K562 (cell line): ENCODE results near the gene SLC20A1. TPM values are rescaled to one million over a fixed set of nuclear protein-coding genes. Genes with fewer than 3 reads are reported as not detected.

Experiments used
- BHLHE40 ChIP-seq: IDR thresholded peaks from 2 replicates; pipeline ENCODE4 v1.6.1; 2011; ENCODE audit warnings: low read length, improper control_type of control experiment
- CBFA2T3 ChIP-seq: fragments of 450-650 bp; IDR thresholded peaks from 2 replicates; pipeline ENCODE4 v1.6.1; 2017
- JUN ChIP-seq, 2 experiments: sonication (generic) in 1 of 2; formaldehyde crosslinking in 1 of 2; IDR thresholded peaks; 2 replicates each; pipeline versions ENCODE4 v1.6.1 to v1.8.0; 2012 to 2022; ENCODE audit warnings: borderline replicate concordance in 2 of 2, mild to moderate bottlenecking in 2 of 2, improper control_type of control experiment in 1 of 2, low read depth in 1 of 2, low read length in 1 of 2, missing genetic modification reagents in 1 of 2
- MAFG ChIP-seq: fragments of 450-650 bp; conservative IDR thresholded peaks from 2 replicates; pipeline ENCODE4 v1.6.1; 2016; ENCODE audit warnings: missing genetic modification characterization, missing compliant biosample characterization
- NR2F6 ChIP-seq: fragments of 450-650 bp; formaldehyde crosslinking; IDR thresholded peaks from 2 replicates; pipeline ENCODE4 v1.4.0; 2020; ENCODE audit warnings: mild to moderate bottlenecking
- OTX1 ChIP-seq: fragments of 450-650 bp; formaldehyde crosslinking; IDR thresholded peaks from 2 replicates; pipeline ENCODE4 v1.4.0; 2022; ENCODE audit warnings: mild to moderate bottlenecking
- RAD21 ChIP-seq, 2 experiments: fragments of 250-450 bp in 1 of 2; fragments of 450-650 bp in 1 of 2; sonication (Bioruptor Pico) in 1 of 2; formaldehyde crosslinking in 1 of 2; IDR thresholded peaks in 1 of 2; conservative IDR thresholded peaks in 1 of 2; 2 replicates each; pipeline versions ENCODE4 v1.4.0 to v1.8.0; 2020 to 2022; ENCODE audit warnings: mild to moderate bottlenecking in 2 of 2, moderate library complexity in 1 of 2
- RBM15 ChIP-seq: fragments of 200-400 bp; formaldehyde crosslinking; IDR thresholded peaks from 2 replicates; pipeline ENCODE4 v1.6.1; 2018; ENCODE audit warnings: mild to moderate bottlenecking, low read length, moderate library complexity; ENCODE audit not compliant: insufficient read depth
- TOE1 ChIP-seq, 2 experiments: fragments of 450-650 bp in 1 of 2; sonication (generic) in 1 of 2; formaldehyde crosslinking in 1 of 2; IDR thresholded peaks; 2 replicates each; pipeline versions ENCODE4 v1.7.1 to v1.8.0; 2016 to 2022; ENCODE audit warnings: borderline replicate concordance in 2 of 2, mild to moderate bottlenecking in 2 of 2, antibody characterized with exemption in 1 of 2, inconsistent platforms in 1 of 2, low read depth in 1 of 2, missing genetic modification reagents in 1 of 2, moderate library complexity in 1 of 2
- ZNF766 ChIP-seq: fragments of 200-800 bp; sonication (Bioruptor generic); conservative IDR thresholded peaks from 2 replicates; pipeline ENCODE4 v1.6.1; 2016; ENCODE audit warnings: missing genetic modification characterization, missing compliant biosample characterization
- ZNF778 ChIP-seq: fragments of 450-650 bp; formaldehyde crosslinking; IDR thresholded peaks from 2 replicates; pipeline ENCODE4 v1.4.0; 2020; ENCODE audit warnings: mild to moderate bottlenecking, moderate library complexity
- ZSCAN32 ChIP-seq: fragments of 450-650 bp; formaldehyde crosslinking; IDR thresholded peaks from 2 replicates; pipeline ENCODE4 v1.4.0; 2020; ENCODE audit warnings: mild to moderate bottlenecking, moderate library complexity
- polyA plus RNA-seq, 8 experiments: library from polyadenylated mRNA; depleted of rRNA in 4 of 8; stranded (reverse) in 5 of 8; unstranded in 3 of 8; fragments of >200 nt; fragmentation: Nextera tagmentation in 2 of 8; fragmentation: Illumina TruSeq in 1 of 8; extraction: Ambion mirVana in 2 of 8; extraction: Trizol in 1 of 8; gene quantifications; 2 replicates each; pipeline versions ENCODE4 v1.2.1 to v1.2.3, GENCODE V29; 2011 to 2014; ENCODE audit warnings: inconsistent platforms in 1 of 8, missing spikeins in 1 of 8
- total RNA-seq, 7 experiments: library from RNA; depleted of rRNA in 6 of 7; stranded (reverse); fragments of >200 nt in 6 of 7; fragmentation: Illumina TruSeq in 2 of 7; extraction: Trizol in 2 of 7; gene quantifications; 2 replicates each; pipeline versions ENCODE4 v1.2.1 to v1.2.3, GENCODE V29; 2011 to 2021; ENCODE audit warnings: low replicate concordance in 1 of 7
- TF ChIP-seq, protein P1 (sequence below): sonication (generic); formaldehyde crosslinking; IDR thresholded peaks from 2 replicates; pipeline ENCODE4 v1.8.0; 2022; ENCODE audit warnings: mild to moderate bottlenecking, missing genetic modification reagents, borderline replicate concordance
- TF ChIP-seq, protein P2 (sequence below): fragments of 450-650 bp; IDR thresholded peaks from 2 replicates; pipeline ENCODE4 v1.6.1; 2016
- TF ChIP-seq, protein P3 (sequence below): fragments of 450-650 bp; IDR thresholded peaks from 2 replicates; pipeline ENCODE4 v1.6.1; 2017; ENCODE audit warnings: mild to moderate bottlenecking, moderate library complexity
- TF ChIP-seq, protein P4 (sequence below), 2 experiments: IDR thresholded peaks; 2 replicates each; pipeline ENCODE4 v1.6.1; 2012; ENCODE audit warnings: improper control_type of control experiment in 2 of 2, low read depth in 2 of 2, low read length in 2 of 2, borderline replicate concordance in 1 of 2
- TF ChIP-seq, protein P5 (sequence below): fragments of 250-450 bp; sonication (Bioruptor Pico); IDR thresholded peaks from 2 replicates; pipeline ENCODE4 v1.5.0; 2021; ENCODE audit warnings: mild to moderate bottlenecking, moderate library complexity

SLC20A1 gene
- total and polyA plus RNA-seq, 9 of the 15 experiments (the other 6 are each of a cell fraction or from before 2014, with no cell fraction given), result 53.8 to 150 (median 74.7) TPM

DNA sequence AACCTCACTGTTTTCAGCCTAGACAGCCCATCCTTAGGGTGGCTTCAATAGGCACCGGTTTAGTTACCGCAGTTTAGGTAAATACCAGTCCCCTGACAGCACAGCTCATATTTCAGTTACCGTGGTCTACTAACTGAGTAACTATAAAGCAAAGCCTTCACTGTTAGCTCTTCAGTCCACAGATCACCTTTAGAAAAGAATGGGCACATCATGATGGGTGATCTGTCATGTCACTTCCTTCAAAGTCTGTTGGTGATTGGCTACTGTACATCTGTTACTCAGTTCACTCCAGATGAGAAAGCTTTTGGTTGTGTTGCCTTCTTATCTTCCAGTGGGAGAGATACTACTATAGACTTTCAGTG is 21.0 kb downstream of the SLC20A1 start (continued):
- TF ChIP-seq, protein P1, sequence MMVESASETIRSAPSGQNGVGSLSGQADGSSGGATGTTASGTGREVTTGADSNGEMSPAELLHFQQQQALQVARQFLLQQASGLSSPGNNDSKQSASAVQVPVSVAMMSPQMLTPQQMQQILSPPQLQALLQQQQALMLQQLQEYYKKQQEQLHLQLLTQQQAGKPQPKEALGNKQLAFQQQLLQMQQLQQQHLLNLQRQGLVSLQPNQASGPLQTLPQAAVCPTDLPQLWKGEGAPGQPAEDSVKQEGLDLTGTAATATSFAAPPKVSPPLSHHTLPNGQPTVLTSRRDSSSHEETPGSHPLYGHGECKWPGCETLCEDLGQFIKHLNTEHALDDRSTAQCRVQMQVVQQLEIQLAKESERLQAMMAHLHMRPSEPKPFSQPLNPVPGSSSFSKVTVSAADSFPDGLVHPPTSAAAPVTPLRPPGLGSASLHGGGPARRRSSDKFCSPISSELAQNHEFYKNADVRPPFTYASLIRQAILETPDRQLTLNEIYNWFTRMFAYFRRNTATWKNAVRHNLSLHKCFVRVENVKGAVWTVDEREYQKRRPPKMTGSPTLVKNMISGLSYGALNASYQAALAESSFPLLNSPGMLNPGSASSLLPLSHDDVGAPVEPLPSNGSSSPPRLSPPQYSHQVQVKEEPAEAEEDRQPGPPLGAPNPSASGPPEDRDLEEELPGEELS, result 0 out of 2 replicates have a peak, but pooled peaks have one; percentile 61
- TF ChIP-seq CBFA2T3 (peak; percentile 87), RBM15 (no peak), MAFG (tag) (no peak), NR2F6 (CRISPR knock-in tag) (no peak), TOE1 (IDR thresholded peaks at IDR 0.05; ENCODE audit: borderline replicate concordance) (no peak), TOE1 (CRISPR knock-in tag; IDR thresholded peaks at IDR 0.05; ENCODE audit: borderline replicate concordance, low read depth) (peak; percentile 58; the same call in 1 of the 2 replicates), ZSCAN32 (CRISPR knock-in tag) (no peak), JUN (IDR thresholded peaks at IDR 0.05; ENCODE audit: borderline replicate concordance, low read depth, low read length) (no peak), JUN (CRISPR knock-in tag; IDR thresholded peaks at IDR 0.05; ENCODE audit: borderline replicate concordance) (no peak), ZNF778 (CRISPR knock-in tag) (no peak), OTX1 (CRISPR knock-in tag) (no peak), RAD21 (CRISPR knock-in tag; conservative IDR thresholded peaks at IDR 0.05 in 1 of 2, IDR thresholded peaks at IDR 0.05 in 1 of 2) (no peak), ZNF766 (CRISPR knock-in tag) (no peak), BHLHE40 (no peak)
- TF ChIP-seq, protein P2, sequence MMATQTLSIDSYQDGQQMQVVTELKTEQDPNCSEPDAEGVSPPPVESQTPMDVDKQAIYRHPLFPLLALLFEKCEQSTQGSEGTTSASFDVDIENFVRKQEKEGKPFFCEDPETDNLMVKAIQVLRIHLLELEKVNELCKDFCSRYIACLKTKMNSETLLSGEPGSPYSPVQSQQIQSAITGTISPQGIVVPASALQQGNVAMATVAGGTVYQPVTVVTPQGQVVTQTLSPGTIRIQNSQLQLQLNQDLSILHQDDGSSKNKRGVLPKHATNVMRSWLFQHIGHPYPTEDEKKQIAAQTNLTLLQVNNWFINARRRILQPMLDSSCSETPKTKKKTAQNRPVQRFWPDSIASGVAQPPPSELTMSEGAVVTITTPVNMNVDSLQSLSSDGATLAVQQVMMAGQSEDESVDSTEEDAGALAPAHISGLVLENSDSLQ, result peak; percentile 95
- TF ChIP-seq, protein P3, sequence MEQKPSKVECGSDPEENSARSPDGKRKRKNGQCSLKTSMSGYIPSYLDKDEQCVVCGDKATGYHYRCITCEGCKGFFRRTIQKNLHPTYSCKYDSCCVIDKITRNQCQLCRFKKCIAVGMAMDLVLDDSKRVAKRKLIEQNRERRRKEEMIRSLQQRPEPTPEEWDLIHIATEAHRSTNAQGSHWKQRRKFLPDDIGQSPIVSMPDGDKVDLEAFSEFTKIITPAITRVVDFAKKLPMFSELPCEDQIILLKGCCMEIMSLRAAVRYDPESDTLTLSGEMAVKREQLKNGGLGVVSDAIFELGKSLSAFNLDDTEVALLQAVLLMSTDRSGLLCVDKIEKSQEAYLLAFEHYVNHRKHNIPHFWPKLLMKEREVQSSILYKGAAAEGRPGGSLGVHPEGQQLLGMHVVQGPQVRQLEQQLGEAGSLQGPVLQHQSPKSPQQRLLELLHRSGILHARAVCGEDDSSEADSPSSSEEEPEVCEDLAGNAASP, result no peak
- TF ChIP-seq, protein P4, sequence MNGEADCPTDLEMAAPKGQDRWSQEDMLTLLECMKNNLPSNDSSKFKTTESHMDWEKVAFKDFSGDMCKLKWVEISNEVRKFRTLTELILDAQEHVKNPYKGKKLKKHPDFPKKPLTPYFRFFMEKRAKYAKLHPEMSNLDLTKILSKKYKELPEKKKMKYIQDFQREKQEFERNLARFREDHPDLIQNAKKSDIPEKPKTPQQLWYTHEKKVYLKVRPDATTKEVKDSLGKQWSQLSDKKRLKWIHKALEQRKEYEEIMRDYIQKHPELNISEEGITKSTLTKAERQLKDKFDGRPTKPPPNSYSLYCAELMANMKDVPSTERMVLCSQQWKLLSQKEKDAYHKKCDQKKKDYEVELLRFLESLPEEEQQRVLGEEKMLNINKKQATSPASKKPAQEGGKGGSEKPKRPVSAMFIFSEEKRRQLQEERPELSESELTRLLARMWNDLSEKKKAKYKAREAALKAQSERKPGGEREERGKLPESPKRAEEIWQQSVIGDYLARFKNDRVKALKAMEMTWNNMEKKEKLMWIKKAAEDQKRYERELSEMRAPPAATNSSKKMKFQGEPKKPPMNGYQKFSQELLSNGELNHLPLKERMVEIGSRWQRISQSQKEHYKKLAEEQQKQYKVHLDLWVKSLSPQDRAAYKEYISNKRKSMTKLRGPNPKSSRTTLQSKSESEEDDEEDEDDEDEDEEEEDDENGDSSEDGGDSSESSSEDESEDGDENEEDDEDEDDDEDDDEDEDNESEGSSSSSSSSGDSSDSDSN (IDR thresholded peaks at IDR 0.05; ENCODE audit: borderline replicate concordance in 1 of 2, low read depth in 2 of 2, low read length in 2 of 2), result no peak
- TF ChIP-seq, protein P5, sequence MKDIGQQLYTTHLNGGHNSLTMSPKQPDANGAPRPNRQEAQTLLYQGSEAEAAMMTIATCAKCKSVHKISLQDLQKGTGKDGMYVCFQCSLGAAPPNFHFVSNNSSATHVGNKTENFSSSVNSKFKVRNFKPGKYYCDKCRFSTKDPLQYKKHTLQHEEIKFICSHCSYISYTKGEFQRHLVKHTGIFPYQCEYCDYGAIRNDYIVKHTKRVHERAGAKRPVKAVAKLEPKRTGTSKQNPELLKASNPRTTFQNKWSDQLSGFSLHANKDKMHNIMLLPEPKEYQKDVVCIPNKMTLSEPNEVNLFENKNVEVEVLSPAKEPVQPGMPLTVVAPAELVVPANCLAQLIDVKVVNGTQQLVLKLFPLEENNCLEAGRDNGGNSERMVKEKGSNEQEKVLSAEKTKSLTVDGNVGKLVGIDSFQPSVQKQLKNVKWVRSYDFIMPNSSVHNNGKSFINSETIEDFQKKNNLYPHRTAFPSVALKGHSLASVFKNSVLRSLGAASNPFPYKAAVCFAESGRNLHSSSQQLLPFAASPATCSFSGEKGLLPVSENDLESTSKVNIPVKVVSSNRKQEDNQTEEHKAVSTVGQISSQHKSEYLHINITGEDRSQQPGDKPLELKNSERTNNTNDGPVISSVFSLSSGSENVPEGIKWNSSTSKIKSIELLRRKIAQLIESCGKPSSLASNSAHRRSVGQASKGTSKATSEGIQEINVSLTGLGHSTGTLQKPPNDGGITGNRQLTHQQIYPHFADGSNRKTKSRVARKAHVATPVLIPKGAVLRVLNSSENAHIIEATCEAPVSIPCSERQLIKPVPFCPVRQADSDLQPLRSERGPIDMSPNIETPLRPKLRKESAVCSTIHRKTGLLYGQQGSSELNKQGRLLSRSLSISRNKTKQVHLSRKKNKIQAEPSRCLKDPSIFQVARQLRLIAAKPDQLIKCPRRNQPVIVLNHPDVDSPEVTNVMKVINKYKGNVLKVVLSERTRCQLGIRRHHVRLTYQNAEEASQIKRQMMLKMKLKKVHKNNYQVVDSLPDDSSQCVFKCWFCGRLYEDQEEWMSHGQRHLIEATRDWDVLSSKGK (CRISPR knock-in tag), result no peak
